Astrocyte of the cerebellum (primary cell): ENCODE results near the gene FAM193A.

Experiments
- DNase-seq: peaks from one replicate; pipeline ENCODE4 v3.0.0-alpha.2; 2011; ENCODE audit warnings: low read depth
- H3K4me3 ChIP-seq: 2 replicates; pipeline ENCODE4 v1.5.1; 2011; ENCODE audit warnings: mild to moderate bottlenecking, low read depth, low read length, moderate library complexity
- in situ Hi-C: cut with HindIII; loops from 2 replicates; pipeline ENCODE4 v1.10.0; 2017; ENCODE audit warnings: low sequenced_read_pairs
- TF ChIP-seq, protein P1 (sequence below): IDR thresholded peaks from 2 replicates; pipeline ENCODE4 v1.5.1; 2012; ENCODE audit warnings: low read length, low read depth, moderate library complexity, mild to moderate bottlenecking; ENCODE audit errors: missing control alignments

Gene FAM193A

DNA sequence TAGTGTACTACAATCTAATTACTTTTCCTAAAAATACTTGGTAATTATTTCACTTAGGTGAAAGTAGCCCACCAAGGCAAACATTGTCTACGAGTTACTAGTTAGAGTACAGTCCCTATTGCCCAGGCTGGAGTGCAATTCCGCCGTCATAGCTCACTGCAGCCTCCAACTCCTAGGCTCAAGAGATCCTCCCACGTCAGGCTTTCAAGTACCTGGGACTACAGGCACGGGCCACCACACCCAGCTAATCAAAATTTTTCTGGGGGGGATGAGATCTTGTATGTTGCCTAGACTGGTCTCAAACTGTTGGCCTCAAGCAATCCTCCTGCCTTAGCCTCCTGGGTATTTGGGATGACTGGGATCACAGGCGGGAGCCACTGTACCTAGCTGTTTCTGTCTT, 21.9 kb downstream of the FAM193A start:
- H3K4me3 ChIP-seq = no peak overlapping the region
- TF ChIP-seq, protein P1, sequence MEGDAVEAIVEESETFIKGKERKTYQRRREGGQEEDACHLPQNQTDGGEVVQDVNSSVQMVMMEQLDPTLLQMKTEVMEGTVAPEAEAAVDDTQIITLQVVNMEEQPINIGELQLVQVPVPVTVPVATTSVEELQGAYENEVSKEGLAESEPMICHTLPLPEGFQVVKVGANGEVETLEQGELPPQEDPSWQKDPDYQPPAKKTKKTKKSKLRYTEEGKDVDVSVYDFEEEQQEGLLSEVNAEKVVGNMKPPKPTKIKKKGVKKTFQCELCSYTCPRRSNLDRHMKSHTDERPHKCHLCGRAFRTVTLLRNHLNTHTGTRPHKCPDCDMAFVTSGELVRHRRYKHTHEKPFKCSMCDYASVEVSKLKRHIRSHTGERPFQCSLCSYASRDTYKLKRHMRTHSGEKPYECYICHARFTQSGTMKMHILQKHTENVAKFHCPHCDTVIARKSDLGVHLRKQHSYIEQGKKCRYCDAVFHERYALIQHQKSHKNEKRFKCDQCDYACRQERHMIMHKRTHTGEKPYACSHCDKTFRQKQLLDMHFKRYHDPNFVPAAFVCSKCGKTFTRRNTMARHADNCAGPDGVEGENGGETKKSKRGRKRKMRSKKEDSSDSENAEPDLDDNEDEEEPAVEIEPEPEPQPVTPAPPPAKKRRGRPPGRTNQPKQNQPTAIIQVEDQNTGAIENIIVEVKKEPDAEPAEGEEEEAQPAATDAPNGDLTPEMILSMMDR = no peak
- in situ Hi-C loops = loop anchor here (5.0 kb wide), 1 partner anchor 74 kb away; no protein-coding TSS in a partner anchor
- no peak for DNase-seq

DNA sequence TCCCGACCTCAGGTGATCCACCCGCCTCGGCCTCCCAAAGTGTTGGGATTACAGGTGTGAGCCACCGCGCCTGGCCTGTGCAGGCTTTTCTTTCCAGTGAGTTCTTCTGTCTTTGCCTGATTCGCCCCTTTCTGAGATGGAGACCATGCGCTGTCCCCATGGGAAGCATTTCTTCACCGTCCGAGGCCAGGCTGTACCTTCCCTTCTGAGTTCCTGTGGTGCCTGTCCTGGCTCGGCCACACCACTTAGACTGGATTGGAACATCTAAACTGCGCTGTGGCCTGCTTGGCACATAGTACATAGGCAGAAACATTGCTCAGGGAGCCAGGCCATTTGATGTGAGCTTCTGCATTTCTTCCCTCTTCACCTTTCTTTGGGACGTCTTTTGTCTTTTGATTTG, 23.7 kb downstream of the FAM193A start:
- in situ Hi-C loops = no loop called here
- TF ChIP-seq, protein P1 = no peak
- no peak overlapping the region for H3K4me3 ChIP-seq
- DNase-seq = no peak

DNA sequence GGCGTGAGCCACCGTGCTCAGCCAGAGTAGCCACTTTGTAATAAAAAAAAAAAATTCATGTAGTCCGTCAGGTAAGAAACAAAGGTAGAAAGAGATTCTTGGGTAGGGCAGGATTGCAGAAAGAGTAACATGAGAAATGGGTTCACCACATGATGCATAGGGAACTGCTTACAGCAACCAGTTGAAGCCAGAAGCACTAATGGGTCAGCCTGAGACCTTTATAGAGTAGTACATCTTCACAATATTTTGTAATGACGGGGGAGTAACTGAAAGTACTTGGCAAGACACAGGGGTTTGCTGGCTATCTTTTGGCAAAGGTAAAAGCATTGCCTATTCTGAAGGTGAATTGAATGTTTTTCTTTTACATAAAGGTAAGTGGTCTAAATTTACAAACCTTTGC, 29.1 kb downstream of the FAM193A start:
- TF ChIP-seq, protein P1 = no peak
- in situ Hi-C loops = loop anchor here (5.0 kb wide), 1 partner anchor 68 kb away; no protein-coding TSS in a partner anchor
- no peak overlapping the region for H3K4me3 ChIP-seq

DNA sequence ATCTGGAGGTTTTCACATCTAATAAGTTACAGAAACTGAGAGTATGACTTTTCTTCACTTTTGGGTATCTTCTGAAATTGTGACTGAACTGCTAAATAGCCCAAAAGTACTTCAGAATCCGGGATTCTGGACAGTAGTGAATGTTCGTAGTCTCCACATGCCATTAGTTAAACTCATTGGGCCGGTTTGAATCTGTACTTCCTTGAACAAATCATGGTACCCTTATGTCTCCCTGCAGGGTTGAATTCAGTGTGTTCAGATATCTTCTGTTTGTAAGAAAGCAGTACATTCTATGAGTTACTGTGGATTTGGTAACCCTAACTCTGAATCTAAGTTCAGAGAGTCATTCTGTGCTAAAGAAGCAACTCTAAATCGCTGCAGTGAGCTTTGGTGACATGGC, 33.6 kb downstream of the FAM193A start:
- in situ Hi-C loops = no loop called here

More for the DNA sequence above, 29.1 kb downstream of the FAM193A start:
- DNase-seq = no peak

DNA sequence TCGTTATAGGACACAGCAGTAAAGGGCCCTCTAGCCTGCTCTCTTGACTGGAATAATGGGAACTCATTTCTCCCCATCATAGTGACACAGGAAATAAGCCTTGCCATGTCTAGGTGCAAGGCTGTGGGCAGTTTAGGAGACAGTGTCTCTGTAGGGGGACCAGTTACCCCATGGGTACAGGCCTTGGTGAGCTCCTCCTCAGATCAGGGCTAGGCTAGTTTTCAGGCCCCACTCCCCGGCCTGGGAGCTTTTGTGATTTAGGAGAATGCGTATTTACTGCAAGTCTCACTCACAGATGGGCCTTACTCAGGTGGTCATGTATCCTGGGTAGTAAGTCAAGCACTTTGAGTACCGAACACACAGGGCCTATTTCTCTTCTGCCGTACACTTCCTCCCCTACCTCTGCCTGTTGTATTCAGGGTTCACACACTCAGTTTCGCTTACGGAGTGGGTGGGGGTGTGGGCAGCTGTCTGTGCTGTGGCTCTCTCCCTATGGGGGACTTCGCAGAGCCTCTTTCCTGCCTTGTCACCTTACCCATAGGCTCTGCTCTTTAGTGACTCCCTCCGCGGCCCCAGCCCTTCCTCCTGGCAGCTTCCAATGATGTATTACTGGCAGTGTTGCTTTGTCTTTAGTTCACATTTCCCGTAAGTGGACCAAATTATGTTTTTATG, 34.2 kb downstream of the FAM193A start:
- no peak overlapping the region for H3K4me3 ChIP-seq
- TF ChIP-seq, protein P1 = no peak
- no peak for DNase-seq
- in situ Hi-C loops = no loop called here

More for the DNA sequence above, 33.6 kb downstream of the FAM193A start:
- DNase-seq = no peak
- TF ChIP-seq, protein P1 = no peak
- no peak overlapping the region for H3K4me3 ChIP-seq

DNA sequence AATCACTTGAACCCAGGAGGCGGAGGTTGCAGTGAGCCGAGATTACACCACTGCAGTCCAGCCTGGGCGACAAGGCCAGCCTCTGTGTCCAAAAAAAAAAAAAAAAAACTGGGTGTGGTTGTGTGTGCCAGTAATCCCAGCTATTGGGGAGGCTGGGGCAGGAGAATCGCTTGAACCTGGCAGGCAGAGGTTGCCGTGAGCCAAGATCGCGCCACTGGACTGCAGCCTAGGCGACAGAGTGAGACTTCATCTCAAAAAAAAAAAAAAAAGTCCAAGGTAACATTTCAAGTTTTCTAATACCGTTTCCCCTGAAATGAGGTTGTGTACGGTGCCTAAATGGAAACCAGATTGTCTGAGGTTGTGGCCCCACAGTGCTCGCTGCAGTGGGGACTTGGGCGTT, 35.6 kb downstream of the FAM193A start:
- TF ChIP-seq, protein P1 = no peak
- DNase-seq = no peak
- in situ Hi-C loops = no loop called here
- no peak overlapping the region for H3K4me3 ChIP-seq
